Measurements from ENCODE around the gene DEUP1. TPM values are rescaled to one million over a fixed set of nuclear protein-coding genes. Genes with fewer than 3 reads are reported as not detected.

The DEUP1 gene
- total and polyA plus RNA-seq, 5 donors: not detected

GRCh38 chr11:93359396-93359795 is 28.9 kb downstream of the DEUP1 start:
- intact Hi-C loops (cut with DNase I): loop anchor here in 1 of 4 donors (10.0 kb wide), 1 partner anchor 65 kb away; no protein-coding TSS in a partner anchor

GRCh38 chr11:93361435-93361834 is 30.9 kb downstream of the DEUP1 start:
- Histone ChIP-seq H3K9me3 (ENCODE audit: control insufficient read depth, low read length) (no peaks in the 10 kb centered on the region), H3K27ac (ENCODE audit: low read length) (no peak overlapping the region), H3K27me3 (ENCODE audit: control insufficient read depth, insufficient read depth) (no peaks in the 10 kb centered on the region), H3K4me3 (ENCODE audit: low read length) (no peak overlapping the region), H3K4me1 (ENCODE audit: control insufficient read depth, insufficient read depth, low read length) (no peaks in the 10 kb centered on the region)
- no peak for DNase-seq
- intact Hi-C loops (cut with DNase I): no loop called here
- no peak for ATAC-seq

More at GRCh38 chr11:93359396-93359795, 28.9 kb downstream of the DEUP1 start:
- no peak for ATAC-seq
- WGBS: 91% methylated on average over 1 of the region's 1 CpG
- H3K27me3 ChIP-seq (ENCODE audit: control insufficient read depth, insufficient read depth): no peaks in the 10 kb centered on the region
- H3K4me3 ChIP-seq (ENCODE audit: low read length): no peak overlapping the region
- no peak overlapping the region for H3K27ac ChIP-seq (ENCODE audit: low read length)
- no peak for DNase-seq
- no peaks in the 10 kb centered on the region for H3K4me1 ChIP-seq (ENCODE audit: control insufficient read depth, insufficient read depth, low read length)
- no peaks in the 10 kb centered on the region for H3K9me3 ChIP-seq (ENCODE audit: control insufficient read depth, low read length)

- 92% methylated on average over 2 of the region's 2 CpGs for WGBS
- H3K27me3 ChIP-seq (ENCODE audit: control insufficient read depth, insufficient read depth): no peaks in the 10 kb centered on the region
- H3K27ac ChIP-seq (ENCODE audit: low read length): no peak overlapping the region
- ATAC-seq (no peak), DNase-seq (no peak)
- intact Hi-C loops (cut with DNase I): no loop called here
- H3K4me3 ChIP-seq (ENCODE audit: low read length): no peak overlapping the region
- no peaks in the 10 kb centered on the region for H3K4me1 ChIP-seq (ENCODE audit: control insufficient read depth, insufficient read depth, low read length)
- no peaks in the 10 kb centered on the region for H3K9me3 ChIP-seq (ENCODE audit: control insufficient read depth, low read length)
These were observed 37.5 kb downstream of the DEUP1 start for GRCh38 chr11:93368022-93368421.

- Histone ChIP-seq H3K27me3 (ENCODE audit: control insufficient read depth, insufficient read depth) (no peaks in the 10 kb centered on the region), H3K4me3 (ENCODE audit: low read length) (no peak overlapping the region), H3K27ac (ENCODE audit: low read length) (no peak overlapping the region), H3K4me1 (ENCODE audit: control insufficient read depth, insufficient read depth, low read length) (no peaks in the 10 kb centered on the region), H3K9me3 (ENCODE audit: control insufficient read depth, low read length) (no peaks in the 10 kb centered on the region)
- intact Hi-C loops (cut with DNase I): no loop called here
- WGBS: 73% methylated on average over 2 of the region's 2 CpGs
- DNase-seq (no peak), ATAC-seq (no peak)
These were observed 39.7 kb downstream of the DEUP1 start for GRCh38 chr11:93370260-93370659.

- Histone ChIP-seq H3K4me1 (ENCODE audit: control insufficient read depth, insufficient read depth, low read length) (no peaks in the 10 kb centered on the region), H3K27me3 (ENCODE audit: control insufficient read depth, insufficient read depth) (no peaks in the 10 kb centered on the region), H3K4me3 (ENCODE audit: low read length) (no peak overlapping the region), H3K27ac (ENCODE audit: low read length) (no peak overlapping the region), H3K9me3 (ENCODE audit: control insufficient read depth, low read length) (no peaks in the 10 kb centered on the region)
- DNase-seq (no peak), ATAC-seq (no peak)
- intact Hi-C loops (cut with DNase I): no loop called here
These were observed 59.2 kb downstream of the DEUP1 start for GRCh38 chr11:93389737-93390136.

DNA sequence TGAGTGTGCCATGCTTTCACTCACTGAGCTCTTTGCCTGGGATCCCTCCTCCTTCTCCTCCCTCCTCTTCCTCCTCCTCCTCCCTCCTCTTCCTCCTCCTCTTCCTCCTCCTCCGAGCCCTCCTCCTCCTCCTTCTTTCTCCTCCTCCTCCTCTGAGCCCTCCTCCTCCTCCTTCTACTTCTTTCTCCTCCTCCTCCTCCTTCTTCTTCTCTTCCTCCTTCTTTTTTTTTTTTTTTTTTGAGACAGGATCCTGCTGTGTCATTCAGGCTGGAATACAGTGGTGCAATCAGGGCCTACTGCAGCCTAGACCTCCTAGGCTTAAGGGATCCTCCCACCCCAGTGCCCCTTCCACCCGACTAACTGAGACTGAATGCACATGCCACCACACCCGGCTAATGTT is 62.3 kb downstream of the DEUP1 start:
- H3K27me3 ChIP-seq (ENCODE audit: control insufficient read depth, insufficient read depth): no peaks in the 10 kb centered on the region
- no peaks in the 10 kb centered on the region for H3K4me1 ChIP-seq (ENCODE audit: control insufficient read depth, insufficient read depth, low read length)
- peak in 1 of 2 donors; percentile 38 for ATAC-seq
- no peak overlapping the region for H3K4me3 ChIP-seq (ENCODE audit: low read length)
- WGBS: 67% methylated on average over 3 of the region's 3 CpGs
- DNase-seq: no peak
- no peak overlapping the region for H3K27ac ChIP-seq (ENCODE audit: low read length)
- intact Hi-C loops (cut with DNase I): no loop called here
- H3K9me3 ChIP-seq (ENCODE audit: control insufficient read depth, low read length): no peaks in the 10 kb centered on the region

- H3K27ac ChIP-seq (ENCODE audit: low read length): no peak overlapping the region
- 62% methylated on average over 4 of the region's 4 CpGs for WGBS
- no peak for ATAC-seq
- H3K27me3 ChIP-seq (ENCODE audit: control insufficient read depth, insufficient read depth): no peaks in the 10 kb centered on the region
- no peak overlapping the region for H3K4me3 ChIP-seq (ENCODE audit: low read length)
- intact Hi-C loops (cut with DNase I): no loop called here
- H3K4me1 ChIP-seq (ENCODE audit: control insufficient read depth, insufficient read depth, low read length): no peaks in the 10 kb centered on the region
- no peak for DNase-seq
- no peaks in the 10 kb centered on the region for H3K9me3 ChIP-seq (ENCODE audit: control insufficient read depth, low read length)
These were observed 62.8 kb downstream of the DEUP1 start for GRCh38 chr11:93393386-93393785.

GRCh38 chr11:93394488-93394887 is 63.9 kb downstream of the DEUP1 start:
- DNase-seq (no peak), ATAC-seq (no peak)
- H3K9me3 ChIP-seq (ENCODE audit: control insufficient read depth, low read length): no peaks in the 10 kb centered on the region
- H3K4me3 ChIP-seq (ENCODE audit: low read length): no peak overlapping the region
- H3K27ac ChIP-seq (ENCODE audit: low read length): no peak overlapping the region
- intact Hi-C loops (cut with DNase I): no loop called here
- H3K27me3 ChIP-seq (ENCODE audit: control insufficient read depth, insufficient read depth): no peaks in the 10 kb centered on the region
- H3K4me1 ChIP-seq (ENCODE audit: control insufficient read depth, insufficient read depth, low read length): no peaks in the 10 kb centered on the region

GRCh38 chr11:93396316-93396715 is 65.8 kb downstream of the DEUP1 start:
- Histone ChIP-seq H3K4me1 (ENCODE audit: control insufficient read depth, insufficient read depth, low read length) (no peaks in the 10 kb centered on the region), H3K9me3 (ENCODE audit: control insufficient read depth, low read length) (no peaks in the 10 kb centered on the region), H3K27me3 (ENCODE audit: control insufficient read depth, insufficient read depth) (no peaks in the 10 kb centered on the region), H3K4me3 (ENCODE audit: low read length) (no peak overlapping the region), H3K27ac (ENCODE audit: low read length) (no peak overlapping the region)
- ATAC-seq: no peak
- intact Hi-C loops (cut with DNase I): no loop called here
- WGBS: 69% methylated on average over 3 of the region's 3 CpGs
- DNase-seq: no peak

GRCh38 chr11:93403930-93404329 is 73.4 kb downstream of the DEUP1 start:
- H3K4me1 ChIP-seq (ENCODE audit: control insufficient read depth, insufficient read depth, low read length): no peaks in the 10 kb centered on the region
- DNase-seq (no peak), ATAC-seq (no peak)
- no peak overlapping the region for H3K4me3 ChIP-seq (ENCODE audit: low read length)
- no peaks in the 10 kb centered on the region for H3K27me3 ChIP-seq (ENCODE audit: control insufficient read depth, insufficient read depth)
- 85% methylated on average over 3 of the region's 3 CpGs for WGBS
- H3K27ac ChIP-seq (ENCODE audit: low read length): no peak overlapping the region
- no peaks in the 10 kb centered on the region for H3K9me3 ChIP-seq (ENCODE audit: control insufficient read depth, low read length)
- intact Hi-C loops (cut with DNase I): no loop called here

DNA sequence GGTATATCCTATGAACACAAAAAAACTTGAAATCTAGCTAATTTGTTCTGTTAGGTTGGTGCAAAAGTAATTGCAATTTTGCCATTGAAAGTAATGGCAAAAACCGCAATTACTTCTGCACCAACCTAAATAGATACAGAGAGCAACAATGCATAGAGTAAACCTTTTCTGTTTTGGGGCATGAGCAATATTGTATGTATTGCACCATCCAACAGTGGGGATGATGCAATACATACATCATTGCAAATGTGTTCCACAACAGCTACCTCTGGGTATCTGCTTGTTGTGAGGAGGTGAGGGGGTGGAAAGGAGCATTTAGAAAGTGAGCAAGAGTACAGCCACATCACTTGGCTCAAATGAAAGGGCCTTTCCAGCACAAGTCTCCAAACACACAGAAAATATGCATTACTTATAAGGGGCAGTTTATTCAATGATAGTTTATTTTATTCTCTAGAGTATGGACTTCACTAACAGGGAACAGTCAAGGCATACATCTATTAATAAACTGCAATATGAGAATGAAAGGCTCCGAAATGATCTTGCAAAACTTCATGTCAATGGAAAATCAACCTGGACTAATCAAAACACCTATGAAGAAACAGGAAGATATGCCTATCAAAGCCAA is 77.3 kb downstream of the DEUP1 start:
- 88% methylated on average over 2 of the region's 2 CpGs for WGBS
- intact Hi-C loops (cut with DNase I): no loop called here
- no peak for ATAC-seq
- Histone ChIP-seq H3K27ac (ENCODE audit: low read length) (no peak overlapping the region), H3K4me3 (ENCODE audit: low read length) (no peak overlapping the region), H3K4me1 (ENCODE audit: control insufficient read depth, insufficient read depth, low read length) (no peaks in the 10 kb centered on the region), H3K9me3 (ENCODE audit: control insufficient read depth, low read length) (no peaks in the 10 kb centered on the region), H3K27me3 (ENCODE audit: control insufficient read depth, insufficient read depth) (no peaks in the 10 kb centered on the region)
- no peak for DNase-seq

- intact Hi-C loops (cut with DNase I): no loop called here
- Histone ChIP-seq H3K27me3 (ENCODE audit: control insufficient read depth, insufficient read depth) (no peaks in the 10 kb centered on the region), H3K4me1 (ENCODE audit: control insufficient read depth, insufficient read depth, low read length) (no peaks in the 10 kb centered on the region), H3K9me3 (ENCODE audit: control insufficient read depth, low read length) (no peaks in the 10 kb centered on the region), H3K27ac (ENCODE audit: low read length) (no peak overlapping the region), H3K4me3 (ENCODE audit: low read length) (no peak overlapping the region)
- WGBS: 74% methylated on average over 3 of the region's 3 CpGs
- no peak for ATAC-seq
- DNase-seq: no peak
These were observed 79.9 kb downstream of the DEUP1 start for GRCh38 chr11:93410441-93410840.

Data from right cardiac atrium (tissue), 5 donors.